GM19452 (cell line): ENCODE data around the gene ZC3H7A.

Experiments used
- ATAC-seq: cut with Tn5 transposase; IDR thresholded peaks from one replicate; pipeline ENCODE4 v1.9.1; 2021; ENCODE audit not compliant: unreplicated experiment

Gene ZC3H7A

GRCh38 chr16:11740567-11740966 is 56.5 kb downstream of the ZC3H7A start:
- no peak for ATAC-seq

- ATAC-seq, result no peak
These were observed 58.1 kb downstream of the ZC3H7A start for GRCh38 chr16:11738742-11739544.

GRCh38 chr16:11737713-11738112 is 59.3 kb downstream of the ZC3H7A start:
- no peak for ATAC-seq

GRCh38 chr16:11736903-11737302 is 60.2 kb downstream of the ZC3H7A start:
- no peak for ATAC-seq

DNA sequence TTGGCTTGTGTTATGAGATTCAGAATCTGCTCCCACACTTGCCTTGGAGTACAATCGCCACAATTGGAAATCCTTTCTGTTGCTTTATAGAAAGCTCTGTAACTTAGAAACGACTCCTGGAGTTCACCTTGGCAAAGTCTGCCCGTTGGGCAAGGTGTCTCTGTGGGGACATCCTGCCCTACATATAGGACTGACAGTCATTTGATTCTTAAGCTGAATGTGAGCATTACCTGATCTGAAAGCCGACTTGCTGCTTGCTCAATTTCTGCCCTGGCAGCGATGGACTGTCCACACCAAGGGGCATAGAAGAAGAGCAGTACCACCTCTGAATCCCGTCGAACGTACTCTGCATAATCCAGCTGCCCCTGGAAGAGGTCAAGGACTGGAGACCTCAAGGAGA is 61.3 kb downstream of the ZC3H7A start:
- no peak for ATAC-seq

DNA sequence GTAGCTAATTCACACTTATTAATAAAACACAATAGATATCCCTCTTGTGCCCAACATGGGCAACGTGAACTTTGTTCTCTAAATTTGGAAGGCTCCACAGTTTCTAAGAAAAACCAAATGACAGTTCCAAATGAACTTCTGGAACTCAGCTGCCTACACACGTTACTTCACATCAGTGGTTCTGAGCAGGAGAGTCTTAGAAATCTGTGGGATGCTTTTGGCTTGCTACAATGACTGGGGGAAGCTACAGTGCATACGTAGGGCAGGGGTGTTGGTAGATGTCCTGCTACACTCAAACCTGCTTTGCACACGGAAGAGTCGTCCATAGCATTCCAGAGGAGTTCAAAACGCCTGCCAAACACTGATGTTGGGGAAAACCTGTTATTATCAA is 62.4 kb downstream of the ZC3H7A start:
- no peak for ATAC-seq

DNA sequence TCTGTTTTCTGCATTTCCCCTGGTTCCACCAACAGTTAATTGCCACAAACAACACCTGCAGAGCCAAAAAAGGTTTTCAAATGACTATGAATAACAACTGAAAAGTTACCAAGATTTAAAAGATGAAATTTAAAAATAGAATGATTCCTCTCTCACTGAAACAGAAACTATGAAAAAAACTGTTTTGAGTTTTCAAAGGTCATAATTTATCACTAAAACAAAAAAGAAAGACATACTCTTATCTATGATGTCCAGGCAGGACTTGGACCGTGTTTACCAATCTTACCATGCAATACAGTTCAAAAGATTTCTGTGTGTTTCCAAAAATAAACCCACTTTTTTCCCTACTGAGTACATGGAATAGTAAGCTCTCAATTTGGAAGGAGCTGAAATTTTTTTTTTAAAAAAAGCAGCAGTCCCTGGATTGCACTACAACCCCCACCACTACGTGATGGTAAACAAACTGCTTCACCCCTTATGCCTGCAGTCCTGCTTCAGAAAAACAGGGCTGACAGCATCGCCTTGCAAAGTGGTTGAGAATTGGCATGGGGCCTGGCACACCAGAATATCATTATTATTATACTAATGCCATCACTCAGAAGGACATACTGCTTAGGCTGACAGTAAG is 62.9 kb downstream of the ZC3H7A start:
- ATAC-seq, result no peak

DNA sequence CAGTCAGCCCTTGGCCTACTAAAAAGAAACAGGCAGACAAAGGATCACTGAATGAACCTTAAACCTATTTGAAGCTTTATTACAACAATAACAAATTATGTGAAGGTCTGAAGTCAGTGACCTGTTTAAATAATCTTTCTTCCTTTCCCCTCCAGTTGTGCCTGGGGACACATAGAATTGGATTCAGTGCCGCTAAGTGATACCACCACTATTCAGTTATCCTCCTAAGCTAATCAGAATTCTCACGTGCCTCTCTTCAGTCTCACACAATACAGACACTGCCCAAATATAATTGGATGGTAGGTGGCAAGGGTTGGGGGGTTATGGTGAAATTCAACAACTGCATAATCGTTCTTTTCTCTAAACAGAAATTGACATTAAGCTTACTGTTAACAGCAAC is 65.8 kb downstream of the ZC3H7A start:
- ATAC-seq, result no peak

DNA sequence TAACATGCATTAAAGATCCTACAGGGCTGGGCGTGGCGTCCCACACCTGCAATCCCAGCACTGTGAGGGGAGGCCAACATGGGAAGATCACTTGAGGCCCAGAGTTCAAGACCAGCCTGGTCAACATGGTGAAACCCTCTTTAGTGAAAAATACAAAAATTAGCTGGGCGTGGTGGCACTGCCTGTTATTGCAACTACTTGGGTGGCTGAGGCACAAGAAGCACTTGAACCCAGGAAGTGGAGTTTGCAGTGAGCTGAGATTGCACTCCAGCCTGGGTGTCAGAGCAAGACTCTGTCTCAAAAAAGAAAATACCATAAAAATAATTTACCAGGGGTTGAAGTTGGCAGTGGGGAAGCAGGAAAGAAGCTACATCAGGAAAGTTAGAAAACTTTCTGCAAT is 67.3 kb downstream of the ZC3H7A start:
- no peak for ATAC-seq

GRCh38 chr16:11727796-11728543 is 69.1 kb downstream of the ZC3H7A start:
- ATAC-seq, result no peak

DNA sequence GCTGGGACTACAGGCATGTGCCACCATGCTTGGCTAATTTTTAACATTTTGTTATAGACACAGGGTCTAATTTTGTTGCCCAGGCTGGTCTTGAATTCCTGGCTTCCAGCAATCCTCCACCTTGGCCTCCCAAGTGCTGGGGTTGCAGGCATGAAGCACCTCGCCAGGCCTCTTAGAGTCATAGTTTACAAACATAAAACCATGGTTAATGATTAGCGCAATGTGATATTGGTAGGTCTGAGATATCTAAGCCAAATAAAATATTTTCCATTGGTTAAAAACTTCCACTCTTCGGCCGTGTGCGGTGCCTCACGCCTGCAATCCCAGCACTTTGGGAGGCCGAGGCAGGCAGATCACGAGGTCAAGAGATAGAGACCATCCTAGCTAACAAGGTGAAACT is 71.0 kb downstream of the ZC3H7A start:
- ATAC-seq, result no peak

- ATAC-seq, result no peak
These were observed 71.6 kb downstream of the ZC3H7A start for GRCh38 chr16:11725457-11725856.

DNA sequence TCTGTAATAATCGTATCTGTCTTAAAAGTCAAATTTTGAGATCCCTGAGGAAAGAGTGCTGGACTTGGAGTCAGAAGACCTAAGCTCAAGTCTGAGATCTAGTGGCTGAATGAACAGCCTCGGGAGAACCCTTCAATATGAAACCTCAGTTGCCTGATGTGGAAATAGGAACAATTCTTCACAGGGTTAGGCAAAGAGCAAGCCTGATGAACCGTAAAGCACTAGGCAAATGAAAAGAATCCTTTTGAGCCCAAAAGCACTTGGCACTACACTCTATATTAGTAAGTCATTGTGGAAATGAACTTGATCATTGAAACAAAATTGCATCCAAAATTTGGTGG is 74.6 kb downstream of the ZC3H7A start:
- no peak for ATAC-seq

DNA sequence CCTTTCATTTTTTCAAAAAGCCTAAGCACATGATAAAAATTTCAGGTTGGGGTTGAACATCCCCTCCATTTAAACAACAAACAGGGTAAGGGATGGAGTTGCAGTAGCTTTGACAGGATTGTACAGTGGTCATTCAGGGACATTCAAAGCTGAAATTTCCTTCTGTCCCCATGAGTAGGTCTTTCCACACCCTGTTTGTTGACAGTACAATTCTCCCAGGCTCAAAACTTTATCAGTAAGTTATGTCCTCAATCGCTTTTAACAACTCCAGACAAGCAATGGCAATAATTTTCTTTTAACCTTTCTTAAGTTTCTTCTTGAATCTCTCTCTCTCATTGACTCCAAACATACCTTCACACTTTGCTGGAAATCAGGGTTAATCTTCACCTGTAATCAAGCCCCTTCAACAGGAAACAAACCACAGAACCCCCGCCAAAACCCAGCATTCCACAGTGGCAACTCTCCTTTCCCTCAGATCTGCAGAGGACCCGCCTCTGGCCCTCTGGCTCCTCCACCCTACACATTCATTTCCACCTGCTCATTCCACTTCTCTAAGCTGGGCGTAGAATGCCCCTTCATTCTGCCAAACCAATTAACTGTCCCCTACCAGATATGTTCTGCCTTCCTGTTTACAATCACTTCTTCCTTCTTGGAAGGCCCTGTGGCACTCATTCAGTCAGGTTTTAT is 75.1 kb downstream of the ZC3H7A start:
- ATAC-seq, result no peak

- ATAC-seq, result no peak
These were observed 77.3 kb downstream of the ZC3H7A start for GRCh38 chr16:11719762-11720161.

- ATAC-seq, result no peak
These were observed 77.9 kb downstream of the ZC3H7A start for GRCh38 chr16:11719171-11719570.

DNA sequence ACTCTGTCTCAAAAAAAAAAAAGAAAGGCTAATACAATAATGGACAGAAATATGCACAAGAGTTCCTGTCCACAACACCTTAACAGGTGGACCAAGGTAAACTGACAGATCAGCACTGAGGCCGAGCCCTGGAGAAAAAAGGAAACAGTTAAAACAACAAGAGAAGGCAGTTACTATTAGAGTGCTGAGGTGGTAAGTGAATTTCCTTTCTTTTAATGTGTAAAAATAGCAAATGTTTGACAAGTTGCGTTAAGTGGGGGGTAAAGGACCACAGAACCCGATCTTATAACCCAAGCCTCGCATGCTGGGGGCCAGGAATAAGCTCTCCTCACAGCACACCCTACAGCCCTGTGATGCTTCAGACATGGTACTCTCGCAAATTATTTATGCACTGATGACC is 79.2 kb downstream of the ZC3H7A start:
- ATAC-seq, result no peak

GRCh38 chr16:11716336-11716735 is 80.7 kb downstream of the ZC3H7A start:
- ATAC-seq, result no peak

DNA sequence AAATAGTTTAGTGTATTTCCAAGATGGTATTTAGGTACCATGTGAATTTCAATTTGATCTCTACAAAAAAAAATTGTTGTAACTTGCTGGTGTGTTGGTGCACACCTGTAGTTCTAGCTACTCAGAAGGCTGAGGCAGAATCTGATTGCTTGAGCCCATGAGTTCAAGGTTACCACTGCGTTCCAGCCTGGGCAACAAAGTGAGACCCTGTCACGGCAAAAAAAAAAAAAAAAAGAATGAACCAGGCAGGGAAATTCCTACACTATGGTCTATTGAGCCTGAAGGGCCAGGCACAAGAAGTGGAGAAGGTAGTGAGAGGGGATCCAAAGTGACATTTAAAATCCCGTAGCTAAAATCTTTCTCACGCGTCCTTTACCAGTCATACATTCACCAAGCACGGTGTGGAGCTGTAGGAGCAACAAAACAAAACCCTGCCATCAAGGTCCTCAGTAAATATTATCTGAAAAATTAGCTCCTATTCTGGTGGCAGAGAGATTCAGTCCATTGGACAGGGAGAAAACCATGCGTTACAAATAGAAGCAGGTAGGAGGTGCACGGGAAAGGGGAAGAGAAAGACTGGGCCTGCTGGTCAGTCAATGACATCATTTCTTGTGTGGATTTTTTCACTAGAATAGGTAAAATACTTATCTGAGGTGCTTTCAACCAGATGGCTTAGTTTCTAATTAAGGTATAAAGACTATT is 81.7 kb downstream of the ZC3H7A start:
- no peak for ATAC-seq

GRCh38 chr16:11712122-11712521 is 84.9 kb downstream of the ZC3H7A start:
- ATAC-seq, result no peak

GRCh38 chr16:11711662-11712061 is 85.4 kb downstream of the ZC3H7A start:
- ATAC-seq, result no peak
